Subcutaneous adipose tissue (tissue), 4 donors: ENCODE measurements around the gene ATOSB. TPM values are rescaled to one million over a fixed set of nuclear protein-coding genes. Genes with fewer than 3 reads are reported as not detected.

Source experiments
- CTCF ChIP-seq: fragments of 450-650 bp; IDR thresholded peaks from one replicate; pipeline ENCODE4 v1.5.1; 2016; ENCODE audit warnings: low read depth, mild to moderate bottlenecking, control low read depth, antibody characterized with exemption, moderate library complexity
- total RNA-seq, 4 donors: library from RNA; depleted of rRNA; stranded (reverse); fragments of >200 nt; gene quantifications; one replicate each; pipeline ENCODE4 v1.1.0, GENCODE V29; 2016

ATOSB gene
- total RNA-seq, 4 donors from 2014 or later: 7.7 to 23.7 (median 20.4) TPM

- no peak for TF ChIP-seq CTCF
Observed at GRCh38 chr9:35116898-35117551, 1.4 kb upstream of the ATOSB start.

GRCh38 chr9:35116539-35116897, 856 bp upstream of the ATOSB start:
- TF ChIP-seq CTCF: no peak

GRCh38 chr9:35114840-35115628, 628 bp downstream of the ATOSB start:
- TF ChIP-seq CTCF: no peak

GRCh38 chr9:35114113-35114839, 1.4 kb downstream of the ATOSB start:
- no peak for TF ChIP-seq CTCF

GRCh38 chr9:35112257-35113020, 3.2 kb downstream of the ATOSB start:
- no peak for TF ChIP-seq CTCF

- no peak for TF ChIP-seq CTCF
Observed at GRCh38 chr9:35111001-35111933, 4.4 kb downstream of the ATOSB start.
